AG09319 (cell line): ENCODE data around the gene CD44.

ENCODE experiments used
- DNase-seq: peaks from one replicate; pipeline ENCODE4 v3.0.0-alpha.2; 2010; ENCODE audit warnings: low read depth; ENCODE audit errors: extremely low read depth
- CTCF ChIP-seq: IDR thresholded peaks from 2 replicates; pipeline ENCODE4 v1.5.1; 2011; ENCODE audit warnings: low read depth, mild to moderate bottlenecking, inconsistent platforms, low read length, moderate library complexity

Gene CD44

GRCh38 chr11:35152575-35152974, 13.6 kb downstream of the CD44 start:
- TF ChIP-seq CTCF: no peak
- DNase-seq: no peak

GRCh38 chr11:35153280-35153679, 14.3 kb downstream of the CD44 start:
- no peak for TF ChIP-seq CTCF
- DNase-seq: no peak

- TF ChIP-seq CTCF: no peak
- DNase-seq: no peak
Measured at GRCh38 chr11:35154952-35155351, 16.0 kb downstream of the CD44 start.

- no peak for TF ChIP-seq CTCF
- DNase-seq: no peak
Measured at GRCh38 chr11:35155677-35156076, 16.7 kb downstream of the CD44 start.

- no peak for TF ChIP-seq CTCF
- DNase-seq: no peak
Measured at GRCh38 chr11:35157814-35158700, 19.1 kb downstream of the CD44 start.

- peak; percentile 69 for DNase-seq
- no peak for TF ChIP-seq CTCF
Measured at GRCh38 chr11:35158701-35159510, 19.9 kb downstream of the CD44 start.
